Hepatocyte (in vitro differentiated cells): ENCODE data around the gene DBR1. TPM values are rescaled to one million over a fixed set of nuclear protein-coding genes. Genes with fewer than 3 reads are reported as not detected.

ENCODE experiments used
- DNase-seq: peaks from one replicate; pipeline ENCODE4 v3.0.0-alpha.2; 2016; ENCODE audit warnings: low spot score
- H2AFZ ChIP-seq: fragments of 200-600 bp; sonication (generic); 2 replicates; pipeline ENCODE4 v1.6.0; 2016; ENCODE audit warnings: antibody characterized with exemption, mild to moderate bottlenecking
- H3K27ac ChIP-seq: fragments of 200-600 bp; sonication (generic); 2 replicates; pipeline ENCODE4 v1.5.1; 2016; ENCODE audit warnings: mild to moderate bottlenecking
- H3K27me3 ChIP-seq: fragments of 200-600 bp; sonication (generic); 2 replicates; pipeline ENCODE4 v1.6.1; 2016
- H3K36me3 ChIP-seq: fragments of 200-600 bp; sonication (generic); replicated peaks from 2 replicates; pipeline ENCODE4 v1.5.1; 2016; ENCODE audit warnings: low read depth; ENCODE audit not compliant: insufficient read depth
- H3K4me1 ChIP-seq: fragments of 200-600 bp; sonication (generic); 2 replicates; pipeline ENCODE4 v1.5.1; 2016; ENCODE audit warnings: mild to moderate bottlenecking, moderate library complexity; ENCODE audit not compliant: insufficient read depth
- H3K4me2 ChIP-seq: fragments of 200-600 bp; sonication (generic); 2 replicates; pipeline ENCODE4 v1.6.0; 2016
- H3K4me3 ChIP-seq: fragments of 200-600 bp; sonication (generic); 2 replicates; pipeline ENCODE4 v1.5.1; 2016; ENCODE audit warnings: mild to moderate bottlenecking
- H3K79me2 ChIP-seq: fragments of 200-600 bp; sonication (generic); 2 replicates; pipeline ENCODE4 v1.6.0; 2017; ENCODE audit warnings: mild to moderate bottlenecking
- H3K9me2 ChIP-seq: fragments of 200-600 bp; sonication (generic); replicated peaks from 2 replicates; pipeline ENCODE4 v1.6.0; 2017; ENCODE audit warnings: mild to moderate bottlenecking; ENCODE audit not compliant: insufficient read depth
- H3K9me3 ChIP-seq: fragments of 200-600 bp; sonication (generic); 2 replicates; pipeline ENCODE4 v1.5.1; 2016; ENCODE audit warnings: low read depth, mild to moderate bottlenecking
- H4K20me1 ChIP-seq: fragments of 200-600 bp; sonication (generic); 2 replicates; pipeline ENCODE4 v1.6.0; 2016; ENCODE audit warnings: mild to moderate bottlenecking; ENCODE audit not compliant: insufficient read depth, poor library complexity, severe bottlenecking
- EZH2 ChIP-seq: fragments of 200-600 bp; sonication (generic); IDR thresholded peaks from 2 replicates; pipeline ENCODE4 v1.6.1; 2016; ENCODE audit warnings: antibody characterized with exemption, mild to moderate bottlenecking, borderline replicate concordance
- EZH2phosphoT487 ChIP-seq: fragments of 200-600 bp; sonication (generic); IDR thresholded peaks from one replicate; pipeline ENCODE4 v1.6.1; 2018; ENCODE audit warnings: antibody characterized with exemption, mild to moderate bottlenecking, low read depth, moderate library complexity; ENCODE audit not compliant: unreplicated experiment, severe bottlenecking
- WGBS: methylation state at CpG from one replicate; pipeline ENCODE4 v1.1.6; 2016; ENCODE audit warnings: low lambda C conversion rate; ENCODE audit errors: missing lambda C conversion rate; 5-methylcytosine and 5-hydroxymethylcytosine counted together
- polyA plus RNA-seq: library from polyadenylated mRNA; unstranded; fragments of >200 nt; fragmentation: Nextera tagmentation; extraction: Ambion mirVana; gene quantifications from 2 replicates; pipeline ENCODE4 v1.2.1, GENCODE V29; 2016
- total RNA-seq: library from RNA; depleted of rRNA; stranded (reverse); fragments of >200 nt; gene quantifications from 2 replicates; pipeline ENCODE4 v1.2.3, GENCODE V29; 2014
- TF ChIP-seq, protein P1 (sequence below): fragments of 200-600 bp; sonication (generic); IDR thresholded peaks from 2 replicates; pipeline ENCODE4 v1.5.1; 2016; ENCODE audit warnings: antibody characterized with exemption, mild to moderate bottlenecking; ENCODE audit not compliant: poor library complexity

Gene DBR1
- total and polyA plus RNA-seq, 2 experiments from 2014 or later: 8.6 to 13.8 TPM

DNA sequence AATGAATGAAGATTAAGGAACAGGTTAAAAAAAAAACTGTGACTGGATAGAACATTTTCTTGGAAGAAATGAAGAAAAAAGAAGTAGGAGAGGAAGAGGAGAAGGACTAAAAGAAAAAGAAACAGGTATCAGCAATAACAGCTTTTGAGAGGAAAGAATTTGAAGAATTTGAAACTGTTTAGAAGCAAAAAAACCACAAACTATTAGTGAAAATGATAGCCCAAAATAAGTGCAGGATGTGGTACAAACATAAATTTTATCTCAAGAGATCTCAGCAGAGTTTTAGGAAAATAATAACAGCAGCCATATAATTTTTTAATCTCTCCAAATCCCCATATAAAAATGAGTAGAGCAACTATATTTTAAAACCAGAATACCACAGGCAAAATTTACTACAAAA lies 33.8 kb downstream of the DBR1 start:
- no peaks in the 10 kb centered on the region for H3K9me3 ChIP-seq
- H3K9me2 ChIP-seq: no peaks in the 10 kb centered on the region
- no peaks in the 10 kb centered on the region for H3K36me3 ChIP-seq
- TF ChIP-seq EZH2: no peak
- no peak for TF ChIP-seq EZH2phosphoT487
- TF ChIP-seq, protein P1, sequence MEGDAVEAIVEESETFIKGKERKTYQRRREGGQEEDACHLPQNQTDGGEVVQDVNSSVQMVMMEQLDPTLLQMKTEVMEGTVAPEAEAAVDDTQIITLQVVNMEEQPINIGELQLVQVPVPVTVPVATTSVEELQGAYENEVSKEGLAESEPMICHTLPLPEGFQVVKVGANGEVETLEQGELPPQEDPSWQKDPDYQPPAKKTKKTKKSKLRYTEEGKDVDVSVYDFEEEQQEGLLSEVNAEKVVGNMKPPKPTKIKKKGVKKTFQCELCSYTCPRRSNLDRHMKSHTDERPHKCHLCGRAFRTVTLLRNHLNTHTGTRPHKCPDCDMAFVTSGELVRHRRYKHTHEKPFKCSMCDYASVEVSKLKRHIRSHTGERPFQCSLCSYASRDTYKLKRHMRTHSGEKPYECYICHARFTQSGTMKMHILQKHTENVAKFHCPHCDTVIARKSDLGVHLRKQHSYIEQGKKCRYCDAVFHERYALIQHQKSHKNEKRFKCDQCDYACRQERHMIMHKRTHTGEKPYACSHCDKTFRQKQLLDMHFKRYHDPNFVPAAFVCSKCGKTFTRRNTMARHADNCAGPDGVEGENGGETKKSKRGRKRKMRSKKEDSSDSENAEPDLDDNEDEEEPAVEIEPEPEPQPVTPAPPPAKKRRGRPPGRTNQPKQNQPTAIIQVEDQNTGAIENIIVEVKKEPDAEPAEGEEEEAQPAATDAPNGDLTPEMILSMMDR: no peak
- H3K4me3 ChIP-seq: no peak overlapping the region
- H3K27ac ChIP-seq: no peak overlapping the region
- no peaks in the 10 kb centered on the region for H3K79me2 ChIP-seq
- DNase-seq: no peak
- H3K4me1 ChIP-seq: no peaks in the 10 kb centered on the region
- H4K20me1 ChIP-seq: no peaks in the 10 kb centered on the region
- no peak overlapping the region for H3K4me2 ChIP-seq
- H2AFZ ChIP-seq: no peak overlapping the region
- no peaks in the 10 kb centered on the region for H3K27me3 ChIP-seq

DNA sequence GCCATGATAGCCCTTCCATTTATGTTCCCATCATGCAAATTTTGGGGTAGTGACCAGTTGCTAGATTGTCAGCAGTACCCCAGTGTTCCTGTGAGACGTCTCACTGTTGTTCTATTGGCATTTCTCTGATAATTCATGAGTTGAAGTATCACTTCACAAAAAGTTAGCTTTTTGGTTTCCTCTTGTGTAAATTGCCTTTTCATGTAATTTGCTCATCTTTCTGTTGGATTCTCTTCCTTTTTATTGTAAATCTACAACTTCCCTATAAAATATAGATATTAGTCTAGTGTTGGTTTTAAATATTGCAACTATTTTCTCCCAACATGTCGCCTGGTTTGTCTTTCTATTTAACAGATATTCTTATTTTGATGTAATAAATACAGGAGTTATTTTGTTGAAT lies 35.0 kb downstream of the DBR1 start:
- 91% methylated on average over 2 of the region's 2 CpGs for WGBS
- no peaks in the 10 kb centered on the region for H3K36me3 ChIP-seq
- no peak for DNase-seq
- no peaks in the 10 kb centered on the region for H4K20me1 ChIP-seq
- H3K4me1 ChIP-seq: no peaks in the 10 kb centered on the region
- no peaks in the 10 kb centered on the region for H3K9me3 ChIP-seq
- TF ChIP-seq EZH2phosphoT487 (no peak), EZH2 (no peak)
- TF ChIP-seq, protein P1: no peak
- H3K9me2 ChIP-seq: no peaks in the 10 kb centered on the region
- no peak overlapping the region for H3K4me2 ChIP-seq
- H3K4me3 ChIP-seq: no peak overlapping the region
- H3K27me3 ChIP-seq: no peaks in the 10 kb centered on the region
- H3K27ac ChIP-seq: no peak overlapping the region
- H2AFZ ChIP-seq: no peak overlapping the region
- no peaks in the 10 kb centered on the region for H3K79me2 ChIP-seq

DNA sequence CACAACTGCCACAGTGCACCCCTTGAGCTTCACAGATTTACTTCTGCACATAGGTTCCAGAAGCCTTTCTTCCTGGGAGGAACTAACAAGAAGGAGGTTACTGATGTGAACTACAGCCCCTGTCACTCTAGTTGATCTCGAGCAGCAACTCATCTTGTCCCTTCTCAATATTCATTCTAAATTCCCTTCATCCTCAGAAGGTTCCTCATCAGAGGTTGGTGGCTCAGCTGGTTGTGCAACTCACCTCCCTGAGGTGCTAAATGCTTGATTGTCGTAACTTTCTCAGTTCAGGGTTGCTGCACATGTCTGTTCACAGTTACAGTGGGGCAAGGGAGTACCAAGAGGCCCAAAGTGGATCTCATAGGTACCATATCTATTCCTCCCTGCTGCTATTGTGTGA lies 36.9 kb downstream of the DBR1 start:
- TF ChIP-seq EZH2 (no peak), EZH2phosphoT487 (no peak)
- TF ChIP-seq, protein P1: no peak

DNA sequence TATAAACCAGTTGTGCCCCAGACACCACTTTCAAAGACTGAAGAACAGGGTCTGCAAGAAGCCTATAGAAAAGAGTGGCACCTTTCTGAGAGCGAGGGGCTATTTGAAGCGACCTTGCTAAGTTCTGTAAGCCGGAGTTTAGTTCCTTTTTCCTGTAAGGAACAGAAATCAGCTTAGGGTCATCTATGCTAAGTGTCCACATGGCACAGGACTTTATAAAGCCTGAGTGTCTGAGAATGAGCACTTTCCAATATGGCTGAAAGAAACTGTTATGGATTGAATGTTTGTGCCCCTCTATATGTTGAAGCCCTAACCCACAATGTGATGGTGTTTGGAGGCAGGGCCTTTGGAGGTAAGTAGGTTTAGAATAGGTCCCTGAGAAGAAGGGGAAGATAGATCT lies 38.5 kb downstream of the DBR1 start:
- H4K20me1 ChIP-seq: no peaks in the 10 kb centered on the region

More for the DNA sequence above, 36.9 kb downstream of the DBR1 start:
- Histone ChIP-seq H3K4me3 (no peak overlapping the region), H3K9me2 (no peaks in the 10 kb centered on the region), H3K27ac (no peak overlapping the region), H3K4me2 (no peak overlapping the region), H4K20me1 (no peaks in the 10 kb centered on the region), H3K27me3 (no peaks in the 10 kb centered on the region), H3K79me2 (no peaks in the 10 kb centered on the region), H2AFZ (no peak overlapping the region), H3K9me3 (no peaks in the 10 kb centered on the region), H3K36me3 (no peaks in the 10 kb centered on the region), H3K4me1 (no peaks in the 10 kb centered on the region)
- no peak for DNase-seq
- WGBS: 88% methylated on average over 2 of the region's 2 CpGs

More for the DNA sequence above, 38.5 kb downstream of the DBR1 start:
- Histone ChIP-seq H3K4me2 (no peak overlapping the region), H3K4me1 (no peaks in the 10 kb centered on the region), H3K9me2 (no peaks in the 10 kb centered on the region), H3K27ac (no peak overlapping the region), H3K9me3 (no peaks in the 10 kb centered on the region), H3K27me3 (no peaks in the 10 kb centered on the region), H2AFZ (no peak overlapping the region), H3K4me3 (no peak overlapping the region), H3K36me3 (no peaks in the 10 kb centered on the region), H3K79me2 (no peaks in the 10 kb centered on the region)
- no peak for DNase-seq
- no peak for TF ChIP-seq EZH2
- TF ChIP-seq EZH2phosphoT487: no peak
- TF ChIP-seq, protein P1: no peak
- WGBS: 58% methylated on average over 3 of the region's 3 CpGs
